ENCODE measurements around the gene COL23A1.

The COL23A1 gene

GRCh38 chr5:178283520-178283919 lies 306.7 kb downstream of the COL23A1 start:
- DNase-seq (ENCODE audit: low read depth) = no peak

- DNase-seq (ENCODE audit: low read depth) = no peak
These were observed 307.8 kb downstream of the COL23A1 start for GRCh38 chr5:178282391-178282790.

GRCh38 chr5:178281331-178281730 lies 308.9 kb downstream of the COL23A1 start:
- DNase-seq (ENCODE audit: low read depth) = no peak

GRCh38 chr5:178280631-178281030 lies 309.6 kb downstream of the COL23A1 start:
- DNase-seq (ENCODE audit: low read depth) = no peak

- peak; percentile 60 for DNase-seq (ENCODE audit: low read depth)
These were observed 310.3 kb downstream of the COL23A1 start for GRCh38 chr5:178279723-178280438.

- no peak for DNase-seq (ENCODE audit: low read depth)
These were observed 311.0 kb downstream of the COL23A1 start for GRCh38 chr5:178279026-178279722.

- DNase-seq (ENCODE audit: low read depth) = no peak
These were observed 311.7 kb downstream of the COL23A1 start for GRCh38 chr5:178278358-178279023.

- DNase-seq (ENCODE audit: low read depth) = no peak
These were observed 312.3 kb downstream of the COL23A1 start for GRCh38 chr5:178277866-178278265.

- no peak for DNase-seq (ENCODE audit: low read depth)
These were observed 312.8 kb downstream of the COL23A1 start for GRCh38 chr5:178277346-178277745.

GRCh38 chr5:178274781-178275537 lies 315.2 kb downstream of the COL23A1 start:
- DNase-seq (ENCODE audit: low read depth) = no peak

GRCh38 chr5:178273665-178274541 lies 316.3 kb downstream of the COL23A1 start:
- no peak for DNase-seq (ENCODE audit: low read depth)

- DNase-seq (ENCODE audit: low read depth) = no peak
These were observed 317.2 kb downstream of the COL23A1 start for GRCh38 chr5:178273041-178273440.

- no peak for DNase-seq (ENCODE audit: low read depth)
These were observed 317.6 kb downstream of the COL23A1 start for GRCh38 chr5:178272591-178272990.

GRCh38 chr5:178271726-178272479 lies 318.3 kb downstream of the COL23A1 start:
- DNase-seq (ENCODE audit: low read depth) = no peak

GRCh38 chr5:178271231-178271630 lies 319.0 kb downstream of the COL23A1 start:
- no peak for DNase-seq (ENCODE audit: low read depth)

GRCh38 chr5:178269499-178269898 lies 320.7 kb downstream of the COL23A1 start:
- DNase-seq (ENCODE audit: low read depth) = no peak

- DNase-seq (ENCODE audit: low read depth) = no peak
These were observed 322.3 kb downstream of the COL23A1 start for GRCh38 chr5:178267876-178268275.

- DNase-seq (ENCODE audit: low read depth) = no peak
These were observed 322.9 kb downstream of the COL23A1 start for GRCh38 chr5:178267245-178267644.

GRCh38 chr5:178266581-178266980 lies 323.6 kb downstream of the COL23A1 start:
- no peak for DNase-seq (ENCODE audit: low read depth)

- DNase-seq (ENCODE audit: low read depth) = no peak
These were observed 324.4 kb downstream of the COL23A1 start for GRCh38 chr5:178265746-178266145.

GRCh38 chr5:178264044-178264443 lies 326.1 kb downstream of the COL23A1 start:
- no peak for DNase-seq (ENCODE audit: low read depth)

Measured in EH (cell line).